Measurements from ENCODE around the gene ALDH1L1.
"Not testable (repeated sequence)": the region's sequence is repeated elsewhere in the genome, so short reads cannot be mapped to it uniquely, and the experiment has no call there.

Gene ALDH1L1

GRCh38 chr3:126106336-126107202, 73.8 kb downstream of the ALDH1L1 start:
- DNase-seq (ENCODE audit: low spot score) = no peak

- DNase-seq (ENCODE audit: low spot score) = no peak
Measured at GRCh38 chr3:126105691-126106187, 74.6 kb downstream of the ALDH1L1 start.

- DNase-seq (ENCODE audit: low spot score) = no peak
Measured at GRCh38 chr3:126104742-126105605, 75.4 kb downstream of the ALDH1L1 start.

GRCh38 chr3:126104028-126104635, 76.3 kb downstream of the ALDH1L1 start:
- DNase-seq (ENCODE audit: low spot score) = no peak

DNA sequence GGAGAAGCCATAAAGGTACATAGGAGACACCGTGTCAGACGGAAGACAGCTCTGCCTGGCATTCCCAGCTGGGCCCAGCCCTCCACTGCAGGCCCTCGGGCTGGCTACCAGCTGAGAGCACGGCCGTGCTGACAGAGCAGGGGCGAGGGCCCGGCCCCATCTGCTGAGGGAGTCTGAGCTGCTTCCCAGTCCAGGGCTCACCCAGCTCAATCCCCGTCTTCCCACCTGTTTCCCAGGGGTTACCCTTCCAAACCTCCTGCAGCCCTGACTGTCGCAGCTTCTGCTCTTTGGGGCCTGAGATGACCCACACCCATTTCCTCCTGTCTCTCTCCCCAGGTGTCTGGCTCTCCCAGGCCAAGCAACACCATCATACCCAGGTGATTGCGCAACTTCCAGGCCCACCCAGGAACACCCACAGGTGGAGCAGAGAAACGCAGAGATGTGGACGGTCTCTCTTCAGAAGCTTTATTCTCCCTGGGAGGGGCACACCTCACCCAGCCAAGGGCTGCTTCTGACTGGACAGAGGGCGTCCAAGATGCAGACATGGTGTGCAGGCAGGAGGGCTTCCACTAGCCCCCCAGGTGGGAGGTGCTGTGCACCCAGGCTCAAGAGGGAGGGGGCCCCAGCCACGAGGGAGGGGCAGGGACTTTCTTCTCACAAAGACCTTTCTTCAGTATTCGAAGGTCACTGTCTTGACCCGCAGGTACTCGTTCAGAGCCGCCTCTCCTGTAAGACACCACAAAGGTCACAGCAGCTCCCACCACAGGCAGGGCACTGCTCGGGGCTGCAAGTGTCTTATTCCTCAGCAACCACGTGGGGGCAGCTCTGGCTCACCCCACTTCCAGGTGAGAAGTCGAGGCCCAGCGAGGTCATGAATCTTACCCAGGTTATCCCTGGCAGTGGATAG, 77.0 kb downstream of the ALDH1L1 start:
- DNase-seq (ENCODE audit: low spot score) = no peak

GRCh38 chr3:126102530-126102951, 77.8 kb downstream of the ALDH1L1 start:
- DNase-seq (ENCODE audit: low spot score) = no peak

GRCh38 chr3:126102011-126102410, 78.4 kb downstream of the ALDH1L1 start:
- DNase-seq (ENCODE audit: low spot score) = no peak

DNA sequence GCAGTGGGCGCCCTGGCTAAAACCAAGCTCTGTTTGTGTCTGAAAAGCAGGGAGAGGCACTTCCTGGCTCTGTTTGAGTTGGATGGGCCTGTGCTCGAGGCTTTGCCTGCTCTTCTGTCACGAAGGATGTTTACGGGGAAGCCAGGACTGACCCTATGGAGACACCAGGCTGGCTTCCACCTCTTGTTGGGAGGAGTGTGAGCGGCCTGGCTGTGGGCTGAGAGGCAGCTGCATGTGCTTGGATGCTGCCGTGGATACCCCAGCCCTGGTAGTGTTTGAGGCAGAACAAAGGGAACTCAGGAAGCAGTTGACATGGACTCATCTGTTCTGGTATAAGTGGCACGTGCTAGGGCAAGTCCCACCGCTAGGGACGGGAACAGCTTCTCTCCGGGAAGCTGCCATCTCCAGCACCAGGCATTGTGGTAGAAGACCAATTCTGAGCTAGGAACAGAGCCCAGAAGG, 78.8 kb downstream of the ALDH1L1 start:
- DNase-seq (ENCODE audit: low spot score) = no peak

- no peak for DNase-seq (ENCODE audit: low spot score)
Measured at GRCh38 chr3:126100634-126101301, 79.6 kb downstream of the ALDH1L1 start.

DNA sequence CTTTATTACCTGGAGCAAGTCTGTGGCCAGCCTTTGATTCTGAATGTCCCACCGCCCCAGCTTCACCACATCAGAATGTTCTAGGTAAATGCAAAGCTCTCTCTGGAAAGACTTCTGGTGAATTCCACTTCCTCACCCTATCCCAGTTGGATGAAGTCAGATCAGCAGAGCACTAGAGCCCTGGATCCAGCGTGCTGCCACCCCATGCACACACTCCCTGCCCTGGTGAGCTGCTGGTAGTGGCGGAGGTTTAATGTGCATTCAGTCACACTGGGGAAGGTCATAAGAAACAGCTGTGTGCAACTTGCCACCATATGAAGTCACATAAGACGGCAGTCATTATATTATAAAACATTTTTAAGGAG, 80.1 kb downstream of the ALDH1L1 start:
- no peak for DNase-seq (ENCODE audit: low spot score)

DNA sequence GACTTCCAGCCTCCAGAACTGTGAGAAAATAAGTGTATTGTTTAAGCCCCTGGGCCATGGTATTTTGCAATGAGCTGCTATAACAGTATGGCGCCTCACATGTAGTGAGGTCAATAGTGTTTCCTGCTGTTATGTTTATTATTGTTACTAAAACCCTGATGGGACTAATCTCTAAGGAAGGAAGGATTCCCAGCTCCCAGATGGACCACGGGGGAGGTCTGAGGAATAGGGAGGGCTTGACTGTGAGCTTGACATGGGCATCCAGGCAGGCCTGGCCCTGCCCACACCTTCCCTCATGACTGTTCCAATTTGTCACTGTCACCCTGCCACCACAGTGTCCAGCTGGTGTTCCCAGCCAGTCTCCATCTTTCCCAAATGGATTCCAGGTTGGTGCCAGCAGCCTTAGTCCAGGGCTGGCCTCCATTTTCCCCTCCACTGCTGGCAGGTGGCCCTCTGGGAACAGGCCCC, 82.0 kb downstream of the ALDH1L1 start:
- peak; percentile 25 for DNase-seq (ENCODE audit: low spot score)

DNA sequence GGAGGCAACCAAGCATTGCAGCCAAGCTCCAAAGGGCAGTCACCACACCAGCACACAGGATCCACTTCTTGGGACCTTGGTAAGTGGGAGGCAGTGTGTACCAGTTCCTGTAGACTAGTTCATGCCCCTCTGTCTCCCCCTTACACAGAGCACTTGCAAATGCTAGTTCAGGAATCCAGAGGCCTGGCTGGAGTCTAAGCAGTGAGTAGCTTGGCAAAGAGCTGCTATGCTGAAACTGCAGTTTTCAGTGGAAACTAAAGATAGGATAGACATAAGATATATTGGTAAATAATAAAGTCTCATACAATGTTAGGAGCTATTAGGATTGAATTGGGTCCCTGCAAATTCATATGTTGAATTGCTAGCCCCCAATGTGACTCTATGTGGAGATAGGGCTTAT, 82.6 kb downstream of the ALDH1L1 start:
- DNase-seq (ENCODE audit: low spot score) = no peak

- not testable (repeated sequence) for DNase-seq (ENCODE audit: low spot score)
Measured at GRCh38 chr3:126096274-126096673, 84.1 kb downstream of the ALDH1L1 start.

- DNase-seq (ENCODE audit: low spot score) = not testable (repeated sequence)
Measured at GRCh38 chr3:126092128-126092527, 88.3 kb downstream of the ALDH1L1 start.

GRCh38 chr3:126087552-126088175, 92.7 kb downstream of the ALDH1L1 start:
- DNase-seq (ENCODE audit: low spot score) = no peak

DNA sequence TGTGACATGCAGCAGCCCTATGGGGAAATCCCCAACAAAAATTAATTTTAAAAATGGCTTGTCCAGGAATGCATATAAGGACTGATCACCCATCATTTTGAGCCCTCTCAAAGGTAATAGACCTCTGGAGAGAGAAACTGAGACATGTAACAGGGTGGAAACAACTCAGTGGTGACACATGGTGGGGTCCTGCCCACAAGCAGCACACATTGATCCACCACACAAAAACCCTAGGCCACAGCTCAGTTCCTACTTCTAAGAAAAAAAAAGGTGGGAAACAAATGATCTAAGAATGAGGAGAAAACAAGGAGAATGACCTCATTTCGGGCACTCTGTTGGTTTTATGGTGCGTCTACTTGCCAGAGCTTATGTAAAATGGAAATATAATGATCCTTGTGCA, 94.5 kb downstream of the ALDH1L1 start:
- no peak for DNase-seq (ENCODE audit: low spot score)

DNA sequence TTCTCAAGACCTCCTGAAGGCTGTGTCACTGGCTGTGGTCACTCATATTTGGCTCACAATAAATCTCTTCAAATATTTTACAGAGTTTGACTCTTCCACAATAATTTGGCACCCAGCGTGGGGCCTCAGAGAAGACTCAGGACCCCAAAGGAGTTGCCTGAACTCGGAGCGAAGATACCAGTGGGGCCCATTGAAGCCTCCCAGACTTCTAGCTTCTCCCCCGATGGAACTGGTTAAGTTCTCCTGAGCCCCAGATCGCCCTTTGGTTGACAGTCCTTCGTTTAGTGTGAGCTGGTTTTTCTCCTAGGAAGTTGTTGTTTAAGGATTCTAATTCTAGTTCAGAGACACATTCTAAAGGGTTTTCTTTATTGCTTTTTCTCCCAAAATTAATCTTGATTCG, 95.1 kb downstream of the ALDH1L1 start:
- DNase-seq (ENCODE audit: low spot score) = no peak

- DNase-seq (ENCODE audit: low spot score) = no peak
Measured at GRCh38 chr3:126084768-126085180, 95.6 kb downstream of the ALDH1L1 start.

DNA sequence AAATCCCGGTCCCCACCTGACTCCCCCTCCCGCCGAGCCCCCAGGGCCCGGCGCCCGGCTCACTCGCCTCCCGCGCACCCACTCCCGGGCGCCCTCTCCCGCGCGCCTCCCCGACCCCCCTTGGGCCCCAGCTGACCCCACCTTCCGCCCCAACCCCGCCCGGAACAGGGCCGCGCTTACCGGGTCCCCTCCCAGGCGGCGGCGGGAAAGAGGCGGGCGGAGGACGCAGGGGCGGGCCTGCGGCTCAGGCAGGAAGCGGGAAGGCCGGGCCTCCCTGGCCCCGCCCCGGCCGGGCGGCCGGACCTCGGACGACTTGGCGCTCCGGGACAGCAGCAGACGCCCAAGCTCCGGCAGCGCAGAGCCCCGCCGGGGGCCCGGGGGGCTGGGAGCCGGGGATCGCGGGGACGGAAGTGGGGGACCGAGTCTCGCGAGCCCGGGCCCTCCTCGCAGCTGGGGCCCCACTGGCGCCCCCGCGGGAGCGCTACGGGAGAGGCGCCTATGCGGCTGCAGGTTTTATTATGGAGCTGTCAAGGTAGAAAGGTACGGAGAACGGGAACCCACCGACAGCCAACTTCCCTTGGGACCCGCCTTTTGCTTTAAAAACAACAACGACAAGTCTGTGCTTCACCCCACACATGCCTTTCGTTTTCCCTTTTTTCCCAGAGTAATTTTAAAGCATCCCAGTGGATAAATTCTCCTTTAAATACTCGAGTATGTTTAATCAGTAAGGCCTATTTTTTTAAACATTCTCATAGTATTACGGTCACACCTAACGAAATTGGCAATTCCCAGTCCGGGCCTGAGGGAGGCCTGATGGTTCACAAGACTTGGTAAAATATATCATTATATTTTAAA, 96.2 kb downstream of the ALDH1L1 start, which contains the start of gene SLC41A3:
Gene SLC41A3, minus strand, starts transcription at position 212 of the 855 bp plus-strand sequence. CDS start 15,905 bp downstream, outside the sequence.
- peak; percentile 80 for DNase-seq (ENCODE audit: low spot score)
